K562 (cell line): ENCODE measurements around the gene ZNF143. TPM values are rescaled to one million over a fixed set of nuclear protein-coding genes. Genes with fewer than 3 reads are reported as not detected.
A peak's percentile ranks its signal among the peaks of the same experiment; 100 is the strongest.

ENCODE experiments used
- ARHGAP35 ChIP-seq: fragments of 450-650 bp; IDR thresholded peaks from 2 replicates; pipeline ENCODE4 v1.6.1; 2018; ENCODE audit not compliant: partially characterized antibody
- ARID4B ChIP-seq: sonication (generic); formaldehyde crosslinking; IDR thresholded peaks from 2 replicates; pipeline ENCODE4 v1.8.0; 2022; ENCODE audit warnings: mild to moderate bottlenecking, missing genetic modification reagents
- CHD2 ChIP-seq: IDR thresholded peaks from 2 replicates; pipeline ENCODE4 v1.6.1; 2011; ENCODE audit warnings: low read depth, low read length
- ETV5 ChIP-seq: sonication (generic); formaldehyde crosslinking; IDR thresholded peaks from 2 replicates; pipeline ENCODE4 v1.4.0; 2020; ENCODE audit warnings: low read depth, mild to moderate bottlenecking, missing genetic modification reagents
- FOXP1 ChIP-seq: sonication (generic); formaldehyde crosslinking; IDR thresholded peaks from 2 replicates; pipeline ENCODE4 v1.8.0; 2022; ENCODE audit warnings: mild to moderate bottlenecking, missing genetic modification reagents
- NCOA1 ChIP-seq: fragments of 450-650 bp; IDR thresholded peaks from 2 replicates; pipeline ENCODE4 v1.6.1; 2016; ENCODE audit warnings: low read depth
- NR0B1 ChIP-seq: fragments of 450-650 bp; IDR thresholded peaks from one replicate; pipeline ENCODE4 v1.6.1; 2018; ENCODE audit warnings: mild to moderate bottlenecking, moderate library complexity; ENCODE audit not compliant: partially characterized antibody
- RBBP5 ChIP-seq: fragments of 200-600 bp; sonication (generic); IDR thresholded peaks from 2 replicates; pipeline ENCODE4 v1.6.1; 2012; ENCODE audit warnings: borderline replicate concordance, mild to moderate bottlenecking, low read length, control low read depth, inconsistent platforms; ENCODE audit not compliant: insufficient read depth, poor library complexity, severe bottlenecking
- RBFOX2 ChIP-seq: fragments of 200-400 bp; formaldehyde crosslinking; IDR thresholded peaks from 2 replicates; pipeline ENCODE4 v1.6.1; 2017; ENCODE audit warnings: low read depth, mild to moderate bottlenecking, low read length, moderate library complexity
- TBL1XR1 ChIP-seq, 2 experiments: IDR thresholded peaks; 2 replicates each; pipeline ENCODE4 v1.6.1; 2012; ENCODE audit warnings: improper control_type of control experiment in 2 of 2, low read length in 2 of 2, mild to moderate bottlenecking in 1 of 2
- TEAD2 ChIP-seq: fragments of 450-650 bp; IDR thresholded peaks from 2 replicates; pipeline ENCODE4 v1.6.1; 2016; ENCODE audit warnings: missing genetic modification characterization, control low read depth, missing compliant biosample characterization
- XRCC5 ChIP-seq: fragments of 200-400 bp; formaldehyde crosslinking; IDR thresholded peaks from 2 replicates; pipeline ENCODE4 v1.6.1; 2017; ENCODE audit warnings: low read depth, mild to moderate bottlenecking, low read length
- ZBED1 ChIP-seq: IDR thresholded peaks from 2 replicates; pipeline ENCODE4 v1.6.1; 2014
- ZFP91 ChIP-seq: sonication (generic); formaldehyde crosslinking; IDR thresholded peaks from 2 replicates; pipeline ENCODE4 v1.8.0; 2022; ENCODE audit warnings: mild to moderate bottlenecking, missing genetic modification reagents
- ZNF232 ChIP-seq: sonication (generic); formaldehyde crosslinking; IDR thresholded peaks from 2 replicates; pipeline ENCODE4 v1.8.0; 2022; ENCODE audit warnings: mild to moderate bottlenecking, missing genetic modification reagents
- ZNF274 ChIP-seq: IDR thresholded peaks from 2 replicates; pipeline ENCODE4 v1.6.1; 2011; ENCODE audit warnings: low read depth, mild to moderate bottlenecking, low read length, moderate library complexity, borderline replicate concordance
- ZNF384 ChIP-seq: IDR thresholded peaks from 2 replicates; pipeline ENCODE4 v1.6.1; 2012; ENCODE audit warnings: low read depth, low read length, improper control_type of control experiment
- ZNF395 ChIP-seq: fragments of 200-800 bp; sonication (Bioruptor generic); IDR thresholded peaks from 2 replicates; pipeline ENCODE4 v1.6.1; 2017; ENCODE audit warnings: missing genetic modification characterization, missing compliant biosample characterization
- polyA plus RNA-seq, 8 experiments: library from polyadenylated mRNA; depleted of rRNA in 4 of 8; stranded (reverse) in 5 of 8; unstranded in 3 of 8; fragments of >200 nt; fragmentation: Nextera tagmentation in 2 of 8; fragmentation: Illumina TruSeq in 1 of 8; extraction: Ambion mirVana in 2 of 8; extraction: Trizol in 1 of 8; gene quantifications; 2 replicates each; pipeline versions ENCODE4 v1.2.1 to v1.2.3, GENCODE V29; 2011 to 2014; ENCODE audit warnings: inconsistent platforms in 1 of 8, missing spikeins in 1 of 8
- total RNA-seq, 7 experiments: library from RNA; depleted of rRNA in 6 of 7; stranded (reverse); fragments of >200 nt in 6 of 7; fragmentation: Illumina TruSeq in 2 of 7; extraction: Trizol in 2 of 7; gene quantifications; 2 replicates each; pipeline versions ENCODE4 v1.2.1 to v1.2.3, GENCODE V29; 2011 to 2021; ENCODE audit warnings: low replicate concordance in 1 of 7

Gene ZNF143
- total and polyA plus RNA-seq, 9 of the 15 experiments (the other 6 are each of a cell fraction or from before 2014, with no cell fraction given), result 18.4 to 58.5 (median 27.1) TPM

GRCh38 chr11:9460322-9461062 lies at the start of gene ZNF143 (continued):
- no peak for TF ChIP-seq NR0B1
- peak; percentile 34 to 86; a peak in 2 of 4 replicates for TF ChIP-seq TBL1XR1 (IDR thresholded peaks at IDR 0.05; ENCODE audit: low read length in 2 of 2)
- no peak for TF ChIP-seq ARHGAP35
- TF ChIP-seq ZNF274, result no peak
- TF ChIP-seq ZNF232 (CRISPR knock-in tag), result no peak
- TF ChIP-seq ZBED1, result no peak
- TF ChIP-seq NCOA1, result peak; percentile 70
- TF ChIP-seq FOXP1, result no peak
- 0 out of 2 replicates have a peak, but pooled peaks have one; percentile 25 for TF ChIP-seq ARID4B (CRISPR knock-in tag)
- TF ChIP-seq ZNF384, result no peak
- TF ChIP-seq RBBP5, result peak; percentile 9
- TF ChIP-seq RBFOX2, result peak; percentile 81
- TF ChIP-seq ETV5, result peak; percentile 43; the same call in 1 of the 2 replicates
- TF ChIP-seq ZNF395 (CRISPR knock-in tag), result peak; percentile 81; the same call in 1 of the 2 replicates
- TF ChIP-seq XRCC5, result peak; percentile 63; the same call in 1 of the 2 replicates
- no peak for TF ChIP-seq ZFP91 (CRISPR knock-in tag)
- peak; percentile 82 for TF ChIP-seq CHD2
- no peak for TF ChIP-seq TEAD2
